NCI-H1105 (cell line): ENCODE results near the gene UBE2H.

ENCODE experiments used
- DNase-seq: peaks from one replicate; lab custom pipeline; 2025; lab: John Stamatoyannopoulos, UW

The UBE2H gene

GRCh38 chr7:129950191-129950932 lies 2.4 kb downstream of the UBE2H start:
- no peak for DNase-seq

- no peak for DNase-seq
These were observed 3.2 kb downstream of the UBE2H start for GRCh38 chr7:129949292-129950133.

- DNase-seq, result peak; percentile 83
These were observed 3.9 kb downstream of the UBE2H start for GRCh38 chr7:129948877-129949291.

- no peak for DNase-seq
These were observed 4.4 kb downstream of the UBE2H start for GRCh38 chr7:129948338-129948737.

GRCh38 chr7:129947701-129948100 lies 5.1 kb downstream of the UBE2H start:
- no peak for DNase-seq

- DNase-seq, result no peak
These were observed 5.7 kb downstream of the UBE2H start for GRCh38 chr7:129947049-129947448.

GRCh38 chr7:129946282-129946681 lies 6.5 kb downstream of the UBE2H start:
- DNase-seq, result no peak

- DNase-seq, result no peak
These were observed 9.4 kb downstream of the UBE2H start for GRCh38 chr7:129943352-129943751.

GRCh38 chr7:129940329-129940728 lies 12.4 kb downstream of the UBE2H start:
- DNase-seq, result no peak

- DNase-seq, result no peak
These were observed 12.9 kb downstream of the UBE2H start for GRCh38 chr7:129939881-129940280.

- no peak for DNase-seq
These were observed 19.1 kb downstream of the UBE2H start for GRCh38 chr7:129933627-129934026.

GRCh38 chr7:129926618-129927017 lies 26.1 kb downstream of the UBE2H start:
- no peak for DNase-seq

GRCh38 chr7:129925416-129926002 lies 27.3 kb downstream of the UBE2H start:
- DNase-seq, result no peak

- no peak for DNase-seq
These were observed 28.2 kb downstream of the UBE2H start for GRCh38 chr7:129924602-129925001.

- DNase-seq, result no peak
These were observed 29.1 kb downstream of the UBE2H start for GRCh38 chr7:129923709-129924108.

- no peak for DNase-seq
These were observed 33.3 kb downstream of the UBE2H start for GRCh38 chr7:129919492-129919891.

GRCh38 chr7:129918922-129919321 lies 33.8 kb downstream of the UBE2H start:
- DNase-seq, result no peak

- no peak for DNase-seq
These were observed 34.8 kb downstream of the UBE2H start for GRCh38 chr7:129917934-129918333.

GRCh38 chr7:129914536-129915272 lies 38.1 kb downstream of the UBE2H start:
- DNase-seq, result no peak

GRCh38 chr7:129913428-129913827 lies 39.3 kb downstream of the UBE2H start:
- DNase-seq, result no peak

GRCh38 chr7:129911790-129912189 lies 41.0 kb downstream of the UBE2H start:
- DNase-seq, result no peak

- no peak for DNase-seq
These were observed 43.1 kb downstream of the UBE2H start for GRCh38 chr7:129909669-129910068.
